ENCODE results near the gene SFR1.
"Not testable (repeated sequence)": the region's sequence is repeated elsewhere in the genome, so short reads cannot be mapped to it uniquely, and the experiment has no call there.

Gene SFR1

DNA sequence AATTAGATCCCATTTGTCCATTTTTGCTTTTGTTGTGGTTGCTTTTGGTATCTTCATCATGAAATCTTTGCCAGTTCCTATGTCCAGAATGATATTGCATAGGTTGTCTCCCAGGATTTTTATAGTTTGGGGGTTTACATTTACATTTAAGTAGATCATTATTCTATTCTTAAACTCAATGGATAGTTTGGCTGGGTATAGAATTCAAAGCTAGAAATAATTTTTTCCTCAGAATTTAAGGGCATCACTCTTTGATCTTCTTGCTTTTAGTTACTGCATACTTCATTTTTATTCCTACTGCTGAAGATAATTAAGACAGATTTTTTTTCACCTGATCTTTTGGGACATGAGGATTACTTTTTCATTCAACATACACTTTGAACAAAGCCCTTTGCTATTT, 29.8 kb downstream of the SFR1 start:
- TF ChIP-seq, protein P1, sequence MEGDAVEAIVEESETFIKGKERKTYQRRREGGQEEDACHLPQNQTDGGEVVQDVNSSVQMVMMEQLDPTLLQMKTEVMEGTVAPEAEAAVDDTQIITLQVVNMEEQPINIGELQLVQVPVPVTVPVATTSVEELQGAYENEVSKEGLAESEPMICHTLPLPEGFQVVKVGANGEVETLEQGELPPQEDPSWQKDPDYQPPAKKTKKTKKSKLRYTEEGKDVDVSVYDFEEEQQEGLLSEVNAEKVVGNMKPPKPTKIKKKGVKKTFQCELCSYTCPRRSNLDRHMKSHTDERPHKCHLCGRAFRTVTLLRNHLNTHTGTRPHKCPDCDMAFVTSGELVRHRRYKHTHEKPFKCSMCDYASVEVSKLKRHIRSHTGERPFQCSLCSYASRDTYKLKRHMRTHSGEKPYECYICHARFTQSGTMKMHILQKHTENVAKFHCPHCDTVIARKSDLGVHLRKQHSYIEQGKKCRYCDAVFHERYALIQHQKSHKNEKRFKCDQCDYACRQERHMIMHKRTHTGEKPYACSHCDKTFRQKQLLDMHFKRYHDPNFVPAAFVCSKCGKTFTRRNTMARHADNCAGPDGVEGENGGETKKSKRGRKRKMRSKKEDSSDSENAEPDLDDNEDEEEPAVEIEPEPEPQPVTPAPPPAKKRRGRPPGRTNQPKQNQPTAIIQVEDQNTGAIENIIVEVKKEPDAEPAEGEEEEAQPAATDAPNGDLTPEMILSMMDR (IDR thresholded peaks at IDR 0.05; ENCODE audit: low read depth, low read length): no peak
- no peaks in the 10 kb centered on the region for H3K4me1 ChIP-seq
- H3K4me3 ChIP-seq (ENCODE audit: low read depth, low read length): no peak overlapping the region
- no peaks in the 10 kb centered on the region for H3K36me3 ChIP-seq
- H3K9me3 ChIP-seq: no peaks in the 10 kb centered on the region
- H3K27me3 ChIP-seq: peaks cover 8% of the 10 kb centered on the region; the same call in 1 of the 2 replicates
- DNase-seq: no peak

DNA sequence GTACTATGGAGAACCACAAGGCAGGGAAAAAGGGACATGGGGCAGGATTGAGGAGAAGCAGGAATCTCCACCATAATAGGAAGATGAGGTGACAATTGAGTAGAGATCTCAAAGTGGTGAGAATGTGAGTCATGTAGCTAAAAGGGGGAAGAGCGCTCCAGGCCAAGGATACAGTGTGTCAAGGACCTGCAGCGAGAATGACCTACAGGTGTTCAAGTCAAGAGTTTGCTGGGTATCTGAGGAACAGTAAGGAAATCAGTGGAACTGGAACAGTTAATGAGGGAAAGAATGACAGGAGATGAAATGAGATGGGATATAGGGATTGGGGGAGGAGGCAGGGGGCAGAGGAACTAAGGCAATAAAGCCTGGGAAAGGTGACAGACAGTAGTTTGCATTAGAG, 33.6 kb downstream of the SFR1 start:
- H3K4me1 ChIP-seq: no peaks in the 10 kb centered on the region
- TF ChIP-seq, protein P1 (IDR thresholded peaks at IDR 0.05; ENCODE audit: low read depth, low read length): no peak
- H3K27me3 ChIP-seq: peaks cover 17% of the 10 kb centered on the region; the same call in 1 of the 2 replicates
- H3K9me3 ChIP-seq: no peaks in the 10 kb centered on the region
- no peak for DNase-seq
- no peak overlapping the region for H3K4me3 ChIP-seq (ENCODE audit: low read depth, low read length)
- H3K36me3 ChIP-seq: no peaks in the 10 kb centered on the region

DNA sequence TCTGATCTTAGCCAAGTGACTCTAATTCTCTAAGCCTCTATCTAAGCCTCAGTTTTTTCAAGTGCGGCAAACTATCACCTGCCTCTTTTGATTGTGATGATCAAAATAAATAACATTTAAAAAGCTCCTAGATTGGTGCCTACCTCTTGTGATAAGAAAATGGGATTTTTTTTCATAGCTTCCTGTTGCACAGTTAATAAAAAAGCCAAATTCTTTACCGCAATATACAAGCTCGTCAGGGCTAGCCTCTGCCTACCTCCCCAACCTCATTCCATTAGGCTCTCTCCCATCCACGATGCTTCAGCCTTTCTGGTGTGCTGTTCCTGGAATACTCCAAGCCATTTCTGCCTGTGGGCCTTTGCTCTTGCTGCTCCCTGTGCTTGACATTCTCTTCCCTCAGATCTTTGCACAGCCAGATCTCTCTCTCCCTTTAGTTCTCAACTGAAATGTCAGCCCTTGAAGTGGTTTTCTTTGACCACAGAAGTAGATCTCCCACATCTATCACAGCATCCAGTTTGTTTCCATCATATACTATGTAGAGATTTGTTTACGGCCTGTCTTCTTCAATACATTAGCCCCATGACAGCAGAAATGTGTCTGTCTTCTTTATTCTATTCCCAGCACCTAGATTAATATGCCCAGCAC, 48.8 kb downstream of the SFR1 start:
- Histone ChIP-seq H3K9me3 (no peaks in the 10 kb centered on the region), H3K4me3 (ENCODE audit: low read depth, low read length) (no peak overlapping the region), H3K27me3 (peaks cover 19% of the 10 kb centered on the region), H3K36me3 (no peaks in the 10 kb centered on the region), H3K4me1 (no peaks in the 10 kb centered on the region)
- TF ChIP-seq, protein P1 (IDR thresholded peaks at IDR 0.05; ENCODE audit: low read depth, low read length): no peak
- DNase-seq: no peak

DNA sequence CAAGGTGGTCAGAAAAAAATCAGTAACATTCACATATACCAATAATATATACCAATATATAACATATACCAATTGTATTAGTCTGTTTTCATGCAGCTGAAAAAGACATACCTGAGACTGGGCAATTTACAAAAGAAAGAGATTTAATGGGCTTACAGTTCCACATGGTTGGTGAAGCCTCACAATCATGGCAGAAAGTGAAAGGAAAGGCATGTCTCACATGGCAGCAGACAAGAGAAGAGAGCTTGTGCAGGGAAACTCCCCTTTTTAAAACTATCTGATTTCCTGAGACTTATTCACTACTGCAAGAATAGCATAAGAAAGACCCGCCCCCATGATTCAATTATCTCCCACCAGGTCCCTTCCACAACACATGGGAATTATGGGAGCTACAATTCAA, 52.2 kb downstream of the SFR1 start:
- H3K27me3 ChIP-seq; H3K9me3 ChIP-seq; H3K4me1 ChIP-seq; H3K36me3 ChIP-seq; H3K4me3 ChIP-seq (ENCODE audit: low read depth, low read length); DNase-seq: not testable (repeated sequence)

Data from BE2C (cell line).